SK-N-SH treated with all-trans-retinoic acid at 6 μM for 48 hours (cell line): Measurements from ENCODE around the gene GLIS2.

Experiments
- ARNTL ChIP-seq: fragments of 450-650 bp; formaldehyde crosslinking; IDR thresholded peaks from 2 replicates; pipeline ENCODE4 v1.5.0; 2020; ENCODE audit warnings: low read depth, mild to moderate bottlenecking, moderate library complexity, borderline replicate concordance
- CSDC2 ChIP-seq: fragments of 250-450 bp; sonication (Bioruptor Pico); IDR thresholded peaks from 2 replicates; pipeline ENCODE4 v1.5.0; 2020; ENCODE audit warnings: mild to moderate bottlenecking, moderate library complexity
- GLIS3 ChIP-seq: fragments of 250-450 bp; sonication (Bioruptor Pico); IDR thresholded peaks from 2 replicates; pipeline ENCODE4 v1.5.0; 2020; ENCODE audit warnings: mild to moderate bottlenecking, moderate library complexity
- PPARA ChIP-seq: fragments of 250-450 bp; sonication (Bioruptor Pico); IDR thresholded peaks from 2 replicates; pipeline ENCODE4 v1.5.0; 2020; ENCODE audit warnings: mild to moderate bottlenecking, borderline replicate concordance
- RARB ChIP-seq: fragments of 250-450 bp; sonication (Bioruptor Pico); IDR thresholded peaks from 2 replicates; pipeline ENCODE4 v1.8.0; 2021; ENCODE audit warnings: mild to moderate bottlenecking, moderate library complexity
- SNAI2 ChIP-seq: fragments of 250-450 bp; sonication (Bioruptor Pico); IDR thresholded peaks from 2 replicates; pipeline ENCODE4 v1.5.0; 2020; ENCODE audit warnings: mild to moderate bottlenecking, moderate library complexity
- TCF4 ChIP-seq: fragments of 250-450 bp; sonication (Bioruptor Pico); IDR thresholded peaks from 2 replicates; pipeline ENCODE4 v1.8.0; 2021; ENCODE audit warnings: mild to moderate bottlenecking, moderate library complexity, borderline replicate concordance
- TOX ChIP-seq: fragments of 250-450 bp; sonication (Bioruptor Pico); IDR thresholded peaks from 2 replicates; pipeline ENCODE4 v1.8.0; 2021; ENCODE audit warnings: mild to moderate bottlenecking, moderate library complexity, borderline replicate concordance
- ZFP3 ChIP-seq: fragments of 250-450 bp; sonication (Bioruptor Pico); IDR thresholded peaks from 2 replicates; pipeline ENCODE4 v1.5.0; 2020; ENCODE audit warnings: mild to moderate bottlenecking, moderate library complexity
- ZNF8 ChIP-seq: fragments of 450-650 bp; formaldehyde crosslinking; IDR thresholded peaks from 2 replicates; pipeline ENCODE4 v1.5.0; 2020; ENCODE audit warnings: mild to moderate bottlenecking, moderate library complexity
- TF ChIP-seq, protein P1 (sequence below): fragments of 250-450 bp; sonication (Bioruptor Pico); IDR thresholded peaks from 2 replicates; pipeline ENCODE4 v1.8.0; 2021; ENCODE audit warnings: low read depth, mild to moderate bottlenecking, moderate library complexity, borderline replicate concordance
- TF ChIP-seq, protein P2 (sequence below): fragments of 250-450 bp; sonication (Bioruptor Pico); IDR thresholded peaks from 2 replicates; pipeline ENCODE4 v1.8.0; 2020; ENCODE audit warnings: mild to moderate bottlenecking, moderate library complexity, borderline replicate concordance
- TF ChIP-seq, protein P3 (sequence below): fragments of 250-450 bp; sonication (Bioruptor Pico); IDR thresholded peaks from 2 replicates; pipeline ENCODE4 v1.5.1; 2020; ENCODE audit warnings: low read depth, mild to moderate bottlenecking, moderate library complexity
- TF ChIP-seq, protein P4 (sequence below): fragments of 250-450 bp; sonication (Bioruptor Pico); IDR thresholded peaks from 2 replicates; pipeline ENCODE4 v1.5.0; 2020; ENCODE audit warnings: mild to moderate bottlenecking, moderate library complexity

DNA sequence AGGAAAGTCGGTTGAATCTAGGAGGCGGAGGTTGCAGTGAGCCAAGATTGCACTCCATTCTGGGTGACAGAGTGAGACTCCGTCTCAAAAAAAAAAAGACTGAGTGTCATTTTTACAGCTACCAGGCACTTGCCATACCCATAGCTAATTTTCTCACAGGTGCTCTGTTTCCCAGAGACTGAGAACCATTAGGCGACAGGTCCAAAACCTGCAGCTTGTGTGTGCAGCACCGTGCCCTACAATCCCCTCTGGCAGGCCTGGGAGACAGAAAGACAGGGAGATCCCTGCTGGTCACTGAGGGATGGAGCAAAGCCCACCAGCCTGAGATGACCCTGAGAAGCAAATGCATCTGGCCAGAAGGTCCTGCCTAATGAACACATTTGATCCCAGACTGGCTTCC lies 45.8 kb upstream of the GLIS2 start:
- TF ChIP-seq ZFP3 (CRISPR knock-in tag) = no peak
- TF ChIP-seq, protein P1, sequence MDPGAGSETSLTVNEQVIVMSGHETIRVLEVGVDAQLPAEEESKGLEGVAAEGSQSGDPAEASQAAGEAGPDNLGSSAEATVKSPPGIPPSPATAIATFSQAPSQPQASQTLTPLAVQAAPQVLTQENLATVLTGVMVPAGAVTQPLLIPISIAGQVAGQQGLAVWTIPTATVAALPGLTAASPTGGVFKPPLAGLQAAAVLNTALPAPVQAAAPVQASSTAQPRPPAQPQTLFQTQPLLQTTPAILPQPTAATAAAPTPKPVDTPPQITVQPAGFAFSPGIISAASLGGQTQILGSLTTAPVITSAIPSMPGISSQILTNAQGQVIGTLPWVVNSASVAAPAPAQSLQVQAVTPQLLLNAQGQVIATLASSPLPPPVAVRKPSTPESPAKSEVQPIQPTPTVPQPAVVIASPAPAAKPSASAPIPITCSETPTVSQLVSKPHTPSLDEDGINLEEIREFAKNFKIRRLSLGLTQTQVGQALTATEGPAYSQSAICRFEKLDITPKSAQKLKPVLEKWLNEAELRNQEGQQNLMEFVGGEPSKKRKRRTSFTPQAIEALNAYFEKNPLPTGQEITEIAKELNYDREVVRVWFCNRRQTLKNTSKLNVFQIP (CRISPR knock-in tag) = no peak
- TF ChIP-seq, protein P2, sequence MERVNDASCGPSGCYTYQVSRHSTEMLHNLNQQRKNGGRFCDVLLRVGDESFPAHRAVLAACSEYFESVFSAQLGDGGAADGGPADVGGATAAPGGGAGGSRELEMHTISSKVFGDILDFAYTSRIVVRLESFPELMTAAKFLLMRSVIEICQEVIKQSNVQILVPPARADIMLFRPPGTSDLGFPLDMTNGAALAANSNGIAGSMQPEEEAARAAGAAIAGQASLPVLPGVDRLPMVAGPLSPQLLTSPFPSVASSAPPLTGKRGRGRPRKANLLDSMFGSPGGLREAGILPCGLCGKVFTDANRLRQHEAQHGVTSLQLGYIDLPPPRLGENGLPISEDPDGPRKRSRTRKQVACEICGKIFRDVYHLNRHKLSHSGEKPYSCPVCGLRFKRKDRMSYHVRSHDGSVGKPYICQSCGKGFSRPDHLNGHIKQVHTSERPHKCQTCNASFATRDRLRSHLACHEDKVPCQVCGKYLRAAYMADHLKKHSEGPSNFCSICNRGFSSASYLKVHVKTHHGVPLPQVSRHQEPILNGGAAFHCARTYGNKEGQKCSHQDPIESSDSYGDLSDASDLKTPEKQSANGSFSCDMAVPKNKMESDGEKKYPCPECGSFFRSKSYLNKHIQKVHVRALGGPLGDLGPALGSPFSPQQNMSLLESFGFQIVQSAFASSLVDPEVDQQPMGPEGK (CRISPR knock-in tag) = no peak
- no peak for TF ChIP-seq ARNTL
- no peak for TF ChIP-seq CSDC2 (CRISPR knock-in tag)
- TF ChIP-seq GLIS3 (CRISPR knock-in tag) = no peak
- no peak for TF ChIP-seq TOX (CRISPR knock-in tag)
- TF ChIP-seq, protein P3, sequence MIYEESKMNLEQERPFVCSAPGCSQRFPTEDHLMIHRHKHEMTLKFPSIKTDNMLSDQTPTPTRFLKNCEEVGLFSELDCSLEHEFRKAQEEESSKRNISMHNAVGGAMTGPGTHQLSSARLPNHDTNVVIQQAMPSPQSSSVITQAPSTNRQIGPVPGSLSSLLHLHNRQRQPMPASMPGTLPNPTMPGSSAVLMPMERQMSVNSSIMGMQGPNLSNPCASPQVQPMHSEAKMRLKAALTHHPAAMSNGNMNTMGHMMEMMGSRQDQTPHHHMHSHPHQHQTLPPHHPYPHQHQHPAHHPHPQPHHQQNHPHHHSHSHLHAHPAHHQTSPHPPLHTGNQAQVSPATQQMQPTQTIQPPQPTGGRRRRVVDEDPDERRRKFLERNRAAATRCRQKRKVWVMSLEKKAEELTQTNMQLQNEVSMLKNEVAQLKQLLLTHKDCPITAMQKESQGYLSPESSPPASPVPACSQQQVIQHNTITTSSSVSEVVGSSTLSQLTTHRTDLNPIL (CRISPR knock-in tag) = no peak
- no peak for TF ChIP-seq PPARA (CRISPR knock-in tag)
- TF ChIP-seq ZNF8 (CRISPR knock-in tag) = no peak
- no peak for TF ChIP-seq SNAI2 (CRISPR knock-in tag)
- no peak for TF ChIP-seq TCF4
- no peak for TF ChIP-seq RARB (CRISPR knock-in tag)
- TF ChIP-seq, protein P4, sequence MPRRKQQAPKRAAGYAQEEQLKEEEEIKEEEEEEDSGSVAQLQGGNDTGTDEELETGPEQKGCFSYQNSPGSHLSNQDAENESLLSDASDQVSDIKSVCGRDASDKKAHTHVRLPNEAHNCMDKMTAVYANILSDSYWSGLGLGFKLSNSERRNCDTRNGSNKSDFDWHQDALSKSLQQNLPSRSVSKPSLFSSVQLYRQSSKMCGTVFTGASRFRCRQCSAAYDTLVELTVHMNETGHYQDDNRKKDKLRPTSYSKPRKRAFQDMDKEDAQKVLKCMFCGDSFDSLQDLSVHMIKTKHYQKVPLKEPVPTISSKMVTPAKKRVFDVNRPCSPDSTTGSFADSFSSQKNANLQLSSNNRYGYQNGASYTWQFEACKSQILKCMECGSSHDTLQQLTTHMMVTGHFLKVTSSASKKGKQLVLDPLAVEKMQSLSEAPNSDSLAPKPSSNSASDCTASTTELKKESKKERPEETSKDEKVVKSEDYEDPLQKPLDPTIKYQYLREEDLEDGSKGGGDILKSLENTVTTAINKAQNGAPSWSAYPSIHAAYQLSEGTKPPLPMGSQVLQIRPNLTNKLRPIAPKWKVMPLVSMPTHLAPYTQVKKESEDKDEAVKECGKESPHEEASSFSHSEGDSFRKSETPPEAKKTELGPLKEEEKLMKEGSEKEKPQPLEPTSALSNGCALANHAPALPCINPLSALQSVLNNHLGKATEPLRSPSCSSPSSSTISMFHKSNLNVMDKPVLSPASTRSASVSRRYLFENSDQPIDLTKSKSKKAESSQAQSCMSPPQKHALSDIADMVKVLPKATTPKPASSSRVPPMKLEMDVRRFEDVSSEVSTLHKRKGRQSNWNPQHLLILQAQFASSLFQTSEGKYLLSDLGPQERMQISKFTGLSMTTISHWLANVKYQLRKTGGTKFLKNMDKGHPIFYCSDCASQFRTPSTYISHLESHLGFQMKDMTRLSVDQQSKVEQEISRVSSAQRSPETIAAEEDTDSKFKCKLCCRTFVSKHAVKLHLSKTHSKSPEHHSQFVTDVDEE (CRISPR knock-in tag) = no peak
